Measurements from ENCODE around the gene EIF1. TPM values are rescaled to one million over a fixed set of nuclear protein-coding genes. Genes with fewer than 3 reads are reported as not detected.

Gene EIF1
- total RNA-seq, 1 experiment from 2014 or later: 1,082 TPM

DNA sequence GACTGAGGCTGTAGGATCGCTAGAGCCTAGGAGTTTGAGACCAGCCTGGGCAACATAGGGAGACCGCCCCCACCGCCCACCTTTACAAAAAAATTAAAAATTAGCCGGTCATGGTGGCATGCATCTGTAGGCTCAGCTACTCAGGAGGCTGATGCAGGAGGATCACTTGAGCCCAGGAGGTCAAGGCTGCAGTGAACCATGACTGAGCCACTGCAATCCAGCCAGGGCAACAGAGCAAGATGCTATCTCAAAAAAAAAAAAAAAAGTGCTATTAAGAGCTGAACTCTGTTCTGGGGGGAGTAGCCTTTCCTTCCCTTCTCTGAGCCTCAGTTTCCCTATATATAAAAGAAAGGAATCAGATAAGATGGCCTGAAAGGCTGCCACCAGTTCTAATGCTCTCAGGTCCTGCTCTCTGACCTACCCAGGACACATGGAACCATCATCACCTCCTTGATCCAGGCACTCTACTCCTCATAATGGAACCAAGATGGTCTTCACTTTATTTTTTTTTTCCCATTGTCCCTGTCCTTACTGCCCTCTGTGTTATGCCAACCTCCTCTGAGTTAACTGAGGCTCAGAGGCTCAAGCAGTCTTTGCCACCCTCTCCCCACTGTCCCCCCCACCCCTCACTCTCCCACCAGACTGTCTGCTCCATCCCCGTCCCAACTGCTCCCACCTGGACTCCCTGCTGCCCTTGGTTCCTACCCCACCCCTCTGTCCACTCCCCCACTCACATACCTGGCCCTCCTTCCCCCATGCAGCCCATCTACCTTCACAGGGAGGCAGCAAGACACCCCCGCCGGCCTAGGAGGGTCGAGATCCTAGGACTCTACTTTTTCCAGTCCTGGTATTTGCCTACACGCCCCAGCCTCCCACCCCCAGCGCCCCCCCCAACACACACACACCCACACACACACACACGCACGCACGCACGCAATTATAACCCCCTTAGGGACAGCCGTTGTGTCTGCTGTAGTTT lies 23.8 kb upstream of the EIF1 start:
- no peaks in the 10 kb centered on the region for H3K79me2 ChIP-seq (ENCODE audit: insufficient read depth, low read length)
- RAD21 ChIA-PET (ENCODE audit: low non-redundant PET in 1 of 2, low total read pairs in 2 of 2, uncharacterized antibody in 2 of 2, unreplicated experiment in 2 of 2): interaction anchor here (0.5 to 1.7 kb wide), 3 partner anchors 37 to 116 kb away, joined by 3 to 10 read pairs (median 7); no protein-coding TSS in a partner anchor
- BruUV-seq (replicated peaks): no TSS peak
- H3K9ac ChIP-seq (ENCODE audit: low read length): peak overlapping the region; percentile 59
- H3K27ac ChIP-seq (ENCODE audit: low read depth, low read length): peak overlapping the region; percentile 41
- H3K4me2 ChIP-seq (ENCODE audit: low read length): peak overlapping the region; percentile 82
- DNase-seq (ENCODE audit: low read depth, low spot score): no peak
- no peaks in the 10 kb centered on the region for H4K20me1 ChIP-seq (ENCODE audit: insufficient read depth)
- peaks cover 14 to 69% of the 10 kb centered on the region in 2 experiments for H3K4me1 ChIP-seq (ENCODE audit: control insufficient read depth in 1 of 2, insufficient read depth in 2 of 2, low read length in 2 of 2)
- H3K9me3 ChIP-seq (ENCODE audit: control insufficient read depth in 1 of 2, insufficient read depth in 1 of 2, low read depth in 1 of 2, low read length in 2 of 2): no peaks in the 10 kb centered on the region
- intact Hi-C loops (cut with micrococcal nuclease): loop anchor here (5.0 kb wide), 1 partner anchor 343 kb away; no protein-coding TSS in a partner anchor
- CTCF ChIA-PET: interaction anchor here (0.6 to 8.7 kb wide), 21 partner anchors 7 to 1126 kb away, joined by 3 to 217 read pairs (median 6); partner anchors contain the start of gene EIF1
- H3K9me2 ChIP-seq (ENCODE audit: insufficient read depth): no peaks in the 10 kb centered on the region
- no peak for ATAC-seq
- POLR2A ChIA-PET: interaction anchor here (0.6 to 1.7 kb wide), 11 partner anchors 12 to 1049 kb away, joined by 3 to 11 read pairs (median 5); partner anchors contain the start of genes EIF1 and KRT19
- H3K36me3 ChIP-seq (ENCODE audit: control insufficient read depth in 1 of 2, insufficient read depth in 2 of 2, low read length in 2 of 2): no peaks in the 10 kb centered on the region
- TF ChIP-seq SIN3A (IDR thresholded peaks at IDR 0.05; ENCODE audit: low read depth) (no peak), ZNF274 (IDR thresholded peaks at IDR 0.05; ENCODE audit: low read depth, low read length) (no peak), TCF7L2 (IDR thresholded peaks at IDR 0.05; ENCODE audit: borderline replicate concordance, extremely low read depth, insufficient read depth, insufficient read length) (no peak), JUND (IDR thresholded peaks at IDR 0.05) (no peak), SP1 (IDR thresholded peaks at IDR 0.05; ENCODE audit: low read depth) (no peak), POLR2AphosphoS5 (IDR thresholded peaks at IDR 0.05; ENCODE audit: low read depth, low read length) (no peak), RAD21 (IDR thresholded peaks at IDR 0.05; ENCODE audit: low read depth) (no peak), ELF1 (IDR thresholded peaks at IDR 0.05; ENCODE audit: borderline replicate concordance, low read depth) (no peak), EZH2 (IDR thresholded peaks at IDR 0.05) (no peak), SRF (IDR thresholded peaks at IDR 0.05; ENCODE audit: low read depth) (no peak)
- TF ChIP-seq, protein P1, sequence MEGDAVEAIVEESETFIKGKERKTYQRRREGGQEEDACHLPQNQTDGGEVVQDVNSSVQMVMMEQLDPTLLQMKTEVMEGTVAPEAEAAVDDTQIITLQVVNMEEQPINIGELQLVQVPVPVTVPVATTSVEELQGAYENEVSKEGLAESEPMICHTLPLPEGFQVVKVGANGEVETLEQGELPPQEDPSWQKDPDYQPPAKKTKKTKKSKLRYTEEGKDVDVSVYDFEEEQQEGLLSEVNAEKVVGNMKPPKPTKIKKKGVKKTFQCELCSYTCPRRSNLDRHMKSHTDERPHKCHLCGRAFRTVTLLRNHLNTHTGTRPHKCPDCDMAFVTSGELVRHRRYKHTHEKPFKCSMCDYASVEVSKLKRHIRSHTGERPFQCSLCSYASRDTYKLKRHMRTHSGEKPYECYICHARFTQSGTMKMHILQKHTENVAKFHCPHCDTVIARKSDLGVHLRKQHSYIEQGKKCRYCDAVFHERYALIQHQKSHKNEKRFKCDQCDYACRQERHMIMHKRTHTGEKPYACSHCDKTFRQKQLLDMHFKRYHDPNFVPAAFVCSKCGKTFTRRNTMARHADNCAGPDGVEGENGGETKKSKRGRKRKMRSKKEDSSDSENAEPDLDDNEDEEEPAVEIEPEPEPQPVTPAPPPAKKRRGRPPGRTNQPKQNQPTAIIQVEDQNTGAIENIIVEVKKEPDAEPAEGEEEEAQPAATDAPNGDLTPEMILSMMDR (IDR thresholded peaks at IDR 0.05 in 2 of 3, conservative IDR thresholded peaks at IDR 0.05 in 1 of 3; ENCODE audit: borderline replicate concordance in 1 of 3, insufficient read depth in 1 of 3, low read depth in 2 of 3, low read length in 2 of 3): no peak
- TF ChIP-seq, protein P2, sequence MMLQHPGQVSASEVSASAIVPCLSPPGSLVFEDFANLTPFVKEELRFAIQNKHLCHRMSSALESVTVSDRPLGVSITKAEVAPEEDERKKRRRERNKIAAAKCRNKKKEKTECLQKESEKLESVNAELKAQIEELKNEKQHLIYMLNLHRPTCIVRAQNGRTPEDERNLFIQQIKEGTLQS (IDR thresholded peaks at IDR 0.05): no peak
- H3K4me3 ChIP-seq (replicated peaks in 1 of 2; ENCODE audit: low read depth in 1 of 2, low read length in 2 of 2): peak overlapping the region; percentile 44 to 57; a peak in 3 of 4 replicates
- H2AFZ ChIP-seq (ENCODE audit: low read depth, low read length, poor library complexity, severe bottlenecking): no peak overlapping the region
- no peaks in the 10 kb centered on the region for H3K27me3 ChIP-seq (ENCODE audit: insufficient read depth, low read length)

Measured in HCT116 (cell line).